Osteoblast (primary cell): ENCODE results near the gene TAS2R13. TPM values are rescaled to one million over a fixed set of nuclear protein-coding genes. Genes with fewer than 3 reads are reported as not detected.

Experiments used
- DNase-seq: peaks from one replicate; pipeline ENCODE4 v3.0.0; 2011; ENCODE audit warnings: low spot score, mixed read lengths; ENCODE audit not compliant: insufficient read length; ENCODE audit errors: missing footprints
- H2AFZ ChIP-seq: 2 replicates; pipeline ENCODE4 v1.6.0; 2011; ENCODE audit warnings: mild to moderate bottlenecking, low read length
- H3K27ac ChIP-seq: 2 replicates; pipeline ENCODE4 v1.5.1; 2011; ENCODE audit warnings: mild to moderate bottlenecking, low read depth, low read length, moderate library complexity
- H3K27me3 ChIP-seq: 2 replicates; pipeline ENCODE4 v1.6.0; 2012; ENCODE audit warnings: mild to moderate bottlenecking, control low read depth, inconsistent platforms, low read length, moderate library complexity; ENCODE audit not compliant: insufficient read depth
- H3K36me3 ChIP-seq: 2 replicates; pipeline ENCODE4 v1.5.1; 2011; ENCODE audit warnings: mild to moderate bottlenecking, low read length, control low read depth, moderate library complexity; ENCODE audit not compliant: insufficient read depth
- H3K4me1 ChIP-seq: 2 replicates; pipeline ENCODE4 v1.5.1; 2011; ENCODE audit warnings: mild to moderate bottlenecking, low read length, control low read depth, moderate library complexity; ENCODE audit not compliant: insufficient read depth
- H3K4me2 ChIP-seq: 2 replicates; pipeline ENCODE4 v1.6.0; 2011; ENCODE audit warnings: mild to moderate bottlenecking, low read length; ENCODE audit not compliant: insufficient read depth
- H3K4me3 ChIP-seq: fragments of 200-600 bp; sonication (generic); 3 replicates; pipeline ENCODE4 v1.5.1; 2012; ENCODE audit warnings: mild to moderate bottlenecking, low read length, inconsistent platforms; ENCODE audit not compliant: insufficient read depth
- H3K79me2 ChIP-seq: 2 replicates; pipeline ENCODE4 v1.6.0; 2012; ENCODE audit warnings: mild to moderate bottlenecking, low read length, control low read depth, inconsistent platforms; ENCODE audit not compliant: insufficient read depth
- H3K9me3 ChIP-seq: 2 replicates; pipeline ENCODE4 v1.5.1; 2011; ENCODE audit warnings: low read depth, low read length, control low read depth
- H4K20me1 ChIP-seq: 2 replicates; pipeline ENCODE4 v1.6.0; 2012; ENCODE audit warnings: mild to moderate bottlenecking, low read length, control low read depth; ENCODE audit not compliant: insufficient read depth
- total RNA-seq: library from RNA; depleted of rRNA; stranded (reverse); fragments of >200 nt; gene quantifications from 2 replicates; pipeline ENCODE4 v1.2.3, GENCODE V29; 2012
- TF ChIP-seq, protein P1 (sequence below): IDR thresholded peaks from 2 replicates; pipeline ENCODE4 v1.5.1; 2011; ENCODE audit warnings: mild to moderate bottlenecking, low read depth, low read length, moderate library complexity; ENCODE audit errors: extremely low read depth

TAS2R13 gene
- total RNA-seq, 1 donor = 2.9 TPM

DNA sequence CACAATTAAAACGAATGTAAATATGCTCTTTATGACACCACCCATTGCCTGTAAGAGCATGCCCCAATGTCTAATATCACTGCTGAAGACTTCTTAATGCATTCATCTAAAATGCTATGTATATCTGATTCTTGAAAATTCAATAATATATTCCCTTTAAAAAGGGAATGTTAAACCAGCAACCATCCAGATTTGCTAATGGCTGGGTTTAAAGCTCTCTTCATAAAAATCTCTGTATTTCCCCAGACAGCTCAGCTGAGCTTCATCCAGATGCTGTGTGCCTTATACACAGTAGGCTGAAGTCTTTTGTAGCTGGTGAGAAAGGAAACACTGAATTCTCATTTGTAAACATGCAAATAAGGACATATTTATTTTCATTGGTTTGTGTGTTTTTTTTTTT lies 29.8 kb upstream of the TAS2R13 start, which contains the start of gene TAS2R14:
Gene TAS2R14 (minus strand): TSS at position 101 of the 400 bp plus-strand sequence. CDS start 56 bp downstream, at position 45.
- TF ChIP-seq, protein P1, sequence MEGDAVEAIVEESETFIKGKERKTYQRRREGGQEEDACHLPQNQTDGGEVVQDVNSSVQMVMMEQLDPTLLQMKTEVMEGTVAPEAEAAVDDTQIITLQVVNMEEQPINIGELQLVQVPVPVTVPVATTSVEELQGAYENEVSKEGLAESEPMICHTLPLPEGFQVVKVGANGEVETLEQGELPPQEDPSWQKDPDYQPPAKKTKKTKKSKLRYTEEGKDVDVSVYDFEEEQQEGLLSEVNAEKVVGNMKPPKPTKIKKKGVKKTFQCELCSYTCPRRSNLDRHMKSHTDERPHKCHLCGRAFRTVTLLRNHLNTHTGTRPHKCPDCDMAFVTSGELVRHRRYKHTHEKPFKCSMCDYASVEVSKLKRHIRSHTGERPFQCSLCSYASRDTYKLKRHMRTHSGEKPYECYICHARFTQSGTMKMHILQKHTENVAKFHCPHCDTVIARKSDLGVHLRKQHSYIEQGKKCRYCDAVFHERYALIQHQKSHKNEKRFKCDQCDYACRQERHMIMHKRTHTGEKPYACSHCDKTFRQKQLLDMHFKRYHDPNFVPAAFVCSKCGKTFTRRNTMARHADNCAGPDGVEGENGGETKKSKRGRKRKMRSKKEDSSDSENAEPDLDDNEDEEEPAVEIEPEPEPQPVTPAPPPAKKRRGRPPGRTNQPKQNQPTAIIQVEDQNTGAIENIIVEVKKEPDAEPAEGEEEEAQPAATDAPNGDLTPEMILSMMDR = no peak
- H3K79me2 ChIP-seq = no peaks in the 10 kb centered on the region
- DNase-seq = no peak
- H3K27ac ChIP-seq = peak within 1 kb of the TSS; percentile 7
- H3K27me3 ChIP-seq = no peaks in the 10 kb centered on the region
- H3K4me3 ChIP-seq = no peak within 1 kb of the TSS
- H3K9me3 ChIP-seq = no peaks in the 10 kb centered on the region
- H2AFZ ChIP-seq = no peak within 1 kb of the TSS
- no peak within 1 kb of the TSS for H3K4me2 ChIP-seq
- H3K36me3 ChIP-seq = no peaks in the 10 kb centered on the region
- H4K20me1 ChIP-seq = no peaks in the 10 kb centered on the region
- peaks cover 6% of the 10 kb centered on the region for H3K4me1 ChIP-seq

DNA sequence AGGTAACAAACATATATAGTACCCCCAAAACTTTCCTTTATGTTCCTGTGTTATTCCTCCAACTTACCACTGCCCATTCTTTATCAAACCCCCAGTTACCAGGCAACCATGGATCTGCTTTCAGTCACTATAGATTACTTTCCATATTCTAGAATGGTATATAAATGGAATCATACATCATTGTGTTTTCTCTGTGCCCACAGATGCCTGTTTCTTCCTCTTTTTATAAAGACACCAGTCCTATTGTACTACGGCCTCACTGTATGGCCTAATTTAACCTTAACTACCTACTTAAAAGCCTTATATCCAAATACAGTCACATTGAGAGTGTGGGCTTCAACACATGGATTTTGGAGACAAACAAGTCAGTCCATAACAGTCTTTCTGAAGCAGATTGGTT lies 27.1 kb upstream of the TAS2R13 start:
- TF ChIP-seq, protein P1 = no peak
- DNase-seq = no peak
- no peak overlapping the region for H2AFZ ChIP-seq

DNA sequence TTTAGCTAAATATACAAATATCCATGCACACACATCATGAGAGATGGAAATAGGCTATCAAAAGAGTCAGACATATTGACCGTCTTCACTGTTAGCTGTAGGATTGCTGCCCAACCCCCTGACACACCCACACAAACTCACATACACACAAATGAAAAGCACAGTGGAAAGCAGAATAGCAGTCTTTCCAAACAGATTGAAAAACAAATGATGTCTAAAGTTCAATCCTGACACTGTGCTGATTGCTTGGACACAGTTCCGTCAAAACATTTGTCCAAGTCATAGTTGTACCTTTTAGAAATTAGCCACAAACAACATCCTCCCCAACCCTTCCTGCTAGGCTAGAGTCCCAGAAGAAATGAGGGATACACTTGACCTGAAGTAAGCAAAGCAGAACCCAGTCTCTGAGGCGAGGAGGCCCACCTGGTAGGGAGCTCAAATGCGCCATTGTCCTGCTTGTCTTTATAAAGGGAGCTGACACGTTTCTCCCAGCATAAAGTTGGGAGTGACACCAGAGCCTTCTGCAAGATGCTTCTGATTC lies 19.5 kb upstream of the TAS2R13 start, which contains the start of gene PRH2:
Gene PRH2 (plus strand): TSS at position 491 of the 541 bp plus-strand sequence. CDS start 38 bp downstream, at position 529.
- Histone ChIP-seq H3K4me2 (no peak within 1 kb of the TSS), H3K27me3 (no peaks in the 10 kb centered on the region), H3K4me1 (no peaks in the 10 kb centered on the region), H4K20me1 (no peaks in the 10 kb centered on the region), H3K79me2 (no peaks in the 10 kb centered on the region), H3K36me3 (no peaks in the 10 kb centered on the region), H2AFZ (no peak within 1 kb of the TSS), H3K4me3 (no peak within 1 kb of the TSS), H3K9me3 (no peaks in the 10 kb centered on the region), H3K27ac (no peak within 1 kb of the TSS)
- TF ChIP-seq, protein P1 = no peak
- no peak for DNase-seq

More for the DNA sequence above, 27.1 kb upstream of the TAS2R13 start:
- Histone ChIP-seq H3K4me3 (no peak overlapping the region), H3K27ac (no peak overlapping the region), H3K36me3 (no peaks in the 10 kb centered on the region), H3K27me3 (no peaks in the 10 kb centered on the region), H4K20me1 (no peaks in the 10 kb centered on the region), H3K79me2 (no peaks in the 10 kb centered on the region), H3K9me3 (no peaks in the 10 kb centered on the region), H3K4me1 (peaks cover 6% of the 10 kb centered on the region), H3K4me2 (no peak overlapping the region)

GRCh38 chr12:10926269-10926668 lies 16.9 kb upstream of the TAS2R13 start:
- Histone ChIP-seq H3K79me2 (no peaks in the 10 kb centered on the region), H3K36me3 (no peaks in the 10 kb centered on the region), H3K27ac (no peak overlapping the region), H3K4me1 (no peaks in the 10 kb centered on the region), H2AFZ (no peak overlapping the region), H3K27me3 (no peaks in the 10 kb centered on the region), H4K20me1 (no peaks in the 10 kb centered on the region), H3K4me3 (no peak overlapping the region), H3K4me2 (no peak overlapping the region), H3K9me3 (no peaks in the 10 kb centered on the region)
- TF ChIP-seq, protein P1 = no peak
- DNase-seq = no peak
